Neural cell (in vitro differentiated cells): ENCODE results near the gene RFNG. TPM values are rescaled to one million over a fixed set of nuclear protein-coding genes. Genes with fewer than 3 reads are reported as not detected.

Experiments
- H2AFZ ChIP-seq: fragments of 200-600, 300-800 bp; sonication (generic), shearing (Covaris generic); 2 replicates; pipeline ENCODE4 v1.6.0; 2014; ENCODE audit warnings: low read depth, mild to moderate bottlenecking, antibody characterized with exemption, low read length, moderate library complexity
- H3F3A ChIP-seq: fragments of 200-600 bp; shearing (Covaris generic); 2 replicates; pipeline ENCODE4 v1.6.1; 2016; ENCODE audit warnings: mild to moderate bottlenecking, moderate library complexity, mixed read lengths, antibody characterized with exemption, low read length; ENCODE audit not compliant: insufficient read depth, poor library complexity, severe bottlenecking
- H3K27ac ChIP-seq: fragments of 200-600, 300-800 bp; sonication (generic), shearing (Covaris generic); 2 replicates; pipeline ENCODE4 v1.5.1; 2014; ENCODE audit warnings: mild to moderate bottlenecking, low read length, moderate library complexity
- H3K27me3 ChIP-seq: fragments of 300-800, 200-600 bp; sonication (generic), shearing (Covaris generic); 2 replicates; pipeline ENCODE4 v1.6.0; 2014; ENCODE audit warnings: mild to moderate bottlenecking, low read depth, low read length, moderate library complexity; ENCODE audit not compliant: insufficient read depth
- H3K36me3 ChIP-seq: fragments of 300-800, 200-600 bp; sonication (generic), shearing (Covaris generic); 2 replicates; pipeline ENCODE4 v1.5.1; 2014; ENCODE audit warnings: mild to moderate bottlenecking, antibody characterized with exemption, low read length, moderate library complexity; ENCODE audit not compliant: insufficient read depth
- H3K4me2 ChIP-seq: fragments of 300-800, 200-600 bp; sonication (generic), shearing (Covaris generic); 2 replicates; pipeline ENCODE4 v1.6.0; 2014; ENCODE audit warnings: mild to moderate bottlenecking, low read length
- H3K4me3 ChIP-seq: fragments of 300-800, 200-600 bp; sonication (generic), shearing (Covaris generic); 2 replicates; pipeline ENCODE4 v1.5.1; 2014; ENCODE audit warnings: mild to moderate bottlenecking, low read length, moderate library complexity
- H3K79me2 ChIP-seq: fragments of 200-600 bp; shearing (Covaris generic); replicated peaks from 2 replicates; pipeline ENCODE4 v1.6.0; 2014; ENCODE audit warnings: mild to moderate bottlenecking, low read length, moderate library complexity; ENCODE audit not compliant: insufficient read depth
- H3K9ac ChIP-seq: fragments of 300-800, 200-600 bp; sonication (generic), shearing (Covaris generic); 2 replicates; pipeline ENCODE4 v1.6.1; 2016; ENCODE audit warnings: mild to moderate bottlenecking, low read length, mixed read lengths
- H3K9me2 ChIP-seq: fragments of 200-600 bp; shearing (Covaris generic); 2 replicates; pipeline ENCODE4 v1.6.1; 2016; ENCODE audit warnings: mild to moderate bottlenecking, low read length, mixed read lengths; ENCODE audit not compliant: insufficient read depth
- H3K9me3 ChIP-seq: fragments of 200-600, 300-800 bp; sonication (generic), shearing (Covaris generic); 2 replicates; pipeline ENCODE4 v1.6.1; 2016; ENCODE audit warnings: mild to moderate bottlenecking, mixed run types, low read length, moderate library complexity, mixed read lengths
- H4K20me1 ChIP-seq: fragments of 200-600 bp; shearing (Covaris generic); 2 replicates; pipeline ENCODE4 v1.6.1; 2016; ENCODE audit warnings: mild to moderate bottlenecking, mixed run types; ENCODE audit not compliant: insufficient read depth
- CTCF ChIP-seq: fragments of 450-650 bp; IDR thresholded peaks from 2 replicates; pipeline ENCODE4 v1.5.1; 2014; ENCODE audit warnings: antibody characterized with exemption, mild to moderate bottlenecking, moderate library complexity; ENCODE audit not compliant: poor library complexity, severe bottlenecking
- EP300 ChIP-seq: fragments of 450-650 bp; conservative IDR thresholded peaks from 2 replicates; pipeline ENCODE4 v1.6.1; 2014; ENCODE audit warnings: antibody characterized with exemption, mild to moderate bottlenecking, moderate library complexity; ENCODE audit not compliant: poor library complexity, severe bottlenecking
- EZH2 ChIP-seq: fragments of 200-600, 300-800 bp; shearing (Covaris generic), sonication (generic); IDR thresholded peaks from 2 replicates; pipeline ENCODE4 v1.6.1; 2014; ENCODE audit warnings: antibody characterized with exemption, low read length, borderline replicate concordance, mild to moderate bottlenecking; ENCODE audit not compliant: insufficient read depth, poor library complexity, severe bottlenecking
- MXI1 ChIP-seq: fragments of 450-650 bp; conservative IDR thresholded peaks from 2 replicates; pipeline ENCODE4 v1.6.1; 2014; ENCODE audit warnings: antibody characterized with exemption, mild to moderate bottlenecking; ENCODE audit not compliant: poor library complexity, severe bottlenecking
- POLR2AphosphoS5 ChIP-seq: IDR thresholded peaks from 2 replicates; pipeline ENCODE4 v1.6.1; 2012
- RAD21 ChIP-seq: fragments of 450-650 bp; conservative IDR thresholded peaks from 2 replicates; pipeline ENCODE4 v1.6.1; 2014; ENCODE audit warnings: antibody characterized with exemption, mild to moderate bottlenecking, moderate library complexity
- REST ChIP-seq: IDR thresholded peaks from 2 replicates; pipeline ENCODE4 v1.6.1; 2012; ENCODE audit warnings: borderline replicate concordance
- SMC3 ChIP-seq: fragments of 450-650 bp; conservative IDR thresholded peaks from 2 replicates; pipeline ENCODE4 v1.6.1; 2014; ENCODE audit warnings: antibody characterized with exemption, mild to moderate bottlenecking, moderate library complexity; ENCODE audit not compliant: poor library complexity
- TAF1 ChIP-seq: IDR thresholded peaks from 2 replicates; pipeline ENCODE4 v1.6.1; 2012; ENCODE audit warnings: low read depth
- polyA plus RNA-seq: library from polyadenylated mRNA; depleted of rRNA; stranded (reverse); fragments of >200 nt; gene quantifications from 2 replicates; pipeline ENCODE4 v1.2.3, GENCODE V29; 2014

RFNG gene
- polyA plus RNA-seq, 1 donor from 2014 or later, result 176 TPM

GRCh38 chr17:82035488-82035887, 16.1 kb downstream of the RFNG start:
- H3K9me3 ChIP-seq, result no peaks in the 10 kb centered on the region
- no peak overlapping the region for H3K27ac ChIP-seq

GRCh38 chr17:82034371-82035011, 17.1 kb downstream of the RFNG start:
- Histone ChIP-seq H3K4me3 (no peak overlapping the region), H3K4me2 (no peak overlapping the region), H2AFZ (no peak overlapping the region), H3K9me3 (no peaks in the 10 kb centered on the region), H3K9ac (no peak overlapping the region), H3F3A (peaks cover 8% of the 10 kb centered on the region), H3K27me3 (no peaks in the 10 kb centered on the region), H4K20me1 (no peaks in the 10 kb centered on the region), H3K36me3 (no peaks in the 10 kb centered on the region), H3K27ac (no peak overlapping the region), H3K79me2 (no peaks in the 10 kb centered on the region), H3K9me2 (no peaks in the 10 kb centered on the region)
- TF ChIP-seq TAF1, result no peak
- no peak for TF ChIP-seq EZH2
- no peak for TF ChIP-seq EP300
- no peak for TF ChIP-seq REST
- TF ChIP-seq CTCF, result no peak

More at GRCh38 chr17:82035488-82035887, 16.1 kb downstream of the RFNG start:
- Histone ChIP-seq H3K79me2 (no peaks in the 10 kb centered on the region), H3K9me2 (no peaks in the 10 kb centered on the region), H3F3A (peaks cover 8% of the 10 kb centered on the region), H3K4me2 (no peak overlapping the region), H3K9ac (no peak overlapping the region), H3K36me3 (no peaks in the 10 kb centered on the region), H4K20me1 (no peaks in the 10 kb centered on the region), H3K27me3 (no peaks in the 10 kb centered on the region), H2AFZ (no peak overlapping the region), H3K4me3 (no peak overlapping the region)
- TF ChIP-seq MXI1, result no peak
- TF ChIP-seq EP300, result no peak
- no peak for TF ChIP-seq REST
- no peak for TF ChIP-seq SMC3
- TF ChIP-seq RAD21, result no peak
- TF ChIP-seq TAF1, result no peak
- no peak for TF ChIP-seq CTCF
- TF ChIP-seq EZH2, result no peak
- TF ChIP-seq POLR2AphosphoS5, result no peak
